Adipose tissue (tissue), 3 donors: ENCODE measurements around the gene CHRNE. TPM values are rescaled to one million over a fixed set of nuclear protein-coding genes. Genes with fewer than 3 reads are reported as not detected.

Source experiments
- H3K27ac ChIP-seq: one replicate; pipeline ENCODE4 v1.5.1; 2013; ENCODE audit warnings: low read depth, low read length
- WGBS, 3 donors: extraction: QIAGEN DNeasy Blood & Tissue Kit; methylation state at CpG; one replicate each; pipeline ENCODE4 v1.1.7; 2013; 5-methylcytosine and 5-hydroxymethylcytosine counted together
- polyA plus RNA-seq, 3 donors: library from polyadenylated mRNA; stranded (reverse); fragments of 200-250 nt; gene quantifications; one replicate each; pipeline ENCODE4 v1.2.3, GENCODE V29; 2013
- donor health status: healthy with polysubstance abuse.
- donor health status: Bipolar disorder and iron deficiency.
- donor health status: healthy.

CHRNE gene
- polyA plus RNA-seq, result 1 to 10 TPM; 1.2 to 3.1 (median 1.8) TPM

- H3K27ac ChIP-seq, result no peak within 1 kb of the TSS
- 11 to 21% (median 13%) methylated on average over 9 to 10 of the region's 10 CpGs for WGBS, 3 donors
These were observed at the start of gene CHRNE for GRCh38 chr17:4903051-4903818. Gene CHRNE (minus strand): TSS chr17:4903098. CDS start chr17:4903063, 35 bp downstream.

- H3K27ac ChIP-seq, result no peak overlapping the region
- WGBS, 3 donors, result 77 to 91% (median 85%) methylated on average over 3 of the region's 3 CpGs
These were observed 48.6 kb upstream of the CHRNE start for GRCh38 chr17:4951486-4951885.

- H3K27ac ChIP-seq, result peak within 1 kb of the TSS; percentile 45
- 41 to 55% (median 53%) methylated on average over 7 of the region's 7 CpGs for WGBS, 3 donors
These were observed 47.9 kb upstream of the CHRNE start, which contains the start of gene ENO3 for GRCh38 chr17:4950746-4951204. Gene ENO3 (plus strand): TSS chr17:4951119. CDS start chr17:4951830, 711 bp downstream.

- peak overlapping the region; percentile 45 for H3K27ac ChIP-seq
- 5 to 11% (median 6%) methylated on average over 48 to 52 of the region's 52 CpGs for WGBS, 3 donors
These were observed 47.3 kb upstream of the CHRNE start for GRCh38 chr17:4950075-4950745.

- 0 to 1% (median 1%) methylated on average over 33 to 74 of the region's 75 CpGs for WGBS, 3 donors
These were observed 46.6 kb upstream of the CHRNE start for GRCh38 chr17:4949321-4950074.

GRCh38 chr17:4948931-4949320 lies 46.0 kb upstream of the CHRNE start:
- WGBS, 3 donors, result 0 to 2% (median 1%) methylated on average over 25 to 40 of the region's 40 CpGs
- peak overlapping the region; percentile 45 for H3K27ac ChIP-seq

More at GRCh38 chr17:4949321-4950074, 46.6 kb upstream of the CHRNE start:
- peak overlapping the region; percentile 45 for H3K27ac ChIP-seq

GRCh38 chr17:4948166-4948930 lies 45.5 kb upstream of the CHRNE start, which contains the start of gene PFN1:
Gene PFN1 (minus strand): TSS chr17:4948530. CDS start chr17:4948394, 136 bp downstream.
- 0 to 1% (median 1%) methylated on average over 39 to 58 of the region's 59 CpGs for WGBS, 3 donors
- peak within 1 kb of the TSS; percentile 96 for H3K27ac ChIP-seq

- WGBS, 3 donors, result 0 to 1% (median 0%) methylated on average over 42 to 56 of the region's 56 CpGs
- peak overlapping the region; percentile 96 for H3K27ac ChIP-seq
These were observed 44.7 kb upstream of the CHRNE start for GRCh38 chr17:4947411-4948165.

- H3K27ac ChIP-seq, result peak overlapping the region; percentile 96
- WGBS, 3 donors, result 1 to 2% (median 1%) methylated on average over 7 of the region's 7 CpGs
These were observed 44.1 kb upstream of the CHRNE start for GRCh38 chr17:4947010-4947410.

GRCh38 chr17:4946312-4946976 lies 43.5 kb upstream of the CHRNE start:
- peak overlapping the region; percentile 60 for H3K27ac ChIP-seq
- 21 to 34% (median 25%) methylated on average over 16 of the region's 16 CpGs for WGBS, 3 donors

GRCh38 chr17:4945944-4946280 lies 43.0 kb upstream of the CHRNE start:
- 31 to 40% (median 34%) methylated on average over 4 of the region's 4 CpGs for WGBS, 3 donors
- no peak overlapping the region for H3K27ac ChIP-seq

- 25 to 54% (median 31%) methylated on average over 7 of the region's 7 CpGs for WGBS, 3 donors
- peak overlapping the region; percentile 29 for H3K27ac ChIP-seq
These were observed 42.5 kb upstream of the CHRNE start for GRCh38 chr17:4945176-4945943.

GRCh38 chr17:4944554-4945175 lies 41.8 kb upstream of the CHRNE start:
- WGBS, 3 donors, result 39 to 63% (median 49%) methylated on average over 8 of the region's 8 CpGs
- H3K27ac ChIP-seq, result peak overlapping the region; percentile 29

- 34 to 72% (median 40%) methylated on average over 3 of the region's 3 CpGs for WGBS, 3 donors
- peak overlapping the region; percentile 29 for H3K27ac ChIP-seq
These were observed 41.3 kb upstream of the CHRNE start for GRCh38 chr17:4944163-4944553.

- H3K27ac ChIP-seq, result no peak overlapping the region
- WGBS, 3 donors, result 68 to 83% (median 76%) methylated on average over 13 of the region's 13 CpGs
These were observed 40.0 kb upstream of the CHRNE start for GRCh38 chr17:4942760-4943508.
